ENCODE measurements around the gene MTIF2.
"Not testable (repeated sequence)": the region's sequence is repeated elsewhere in the genome, so short reads cannot be mapped to it uniquely, and the experiment has no call there.

MTIF2 gene

GRCh38 chr2:55242617-55243016 is 26.4 kb downstream of the MTIF2 start:
- DNase-seq (ENCODE audit: low spot score): no peak

- not testable (repeated sequence) for DNase-seq (ENCODE audit: low spot score)
These were observed 27.4 kb downstream of the MTIF2 start for GRCh38 chr2:55241582-55241981.

- DNase-seq (ENCODE audit: low spot score): no peak
These were observed 29.3 kb downstream of the MTIF2 start for GRCh38 chr2:55239656-55240222.

- no peak for DNase-seq (ENCODE audit: low spot score)
These were observed 32.0 kb downstream of the MTIF2 start for GRCh38 chr2:55236992-55237543.

GRCh38 chr2:55235724-55236538 is 33.1 kb downstream of the MTIF2 start:
- DNase-seq (ENCODE audit: low spot score): no peak

GRCh38 chr2:55233658-55233940 is 35.4 kb downstream of the MTIF2 start:
- no peak for DNase-seq (ENCODE audit: low spot score)

GRCh38 chr2:55232863-55233657 is 36.0 kb downstream of the MTIF2 start:
- no peak for DNase-seq (ENCODE audit: low spot score)

GRCh38 chr2:55232084-55232862 is 36.8 kb downstream of the MTIF2 start, which contains the start of the genes CLHC1 and RPS27A:
Gene CLHC1 (minus strand): TSS chr2:55232293. CDS start chr2:55222411, 9,882 bp downstream.
Gene RPS27A (plus strand): TSS chr2:55232688. CDS start chr2:55232825, 137 bp downstream.
- peak; percentile 94 for DNase-seq (ENCODE audit: low spot score)

- DNase-seq (ENCODE audit: low spot score): peak; percentile 40
These were observed 37.4 kb downstream of the MTIF2 start for GRCh38 chr2:55231546-55232083.

- no peak for DNase-seq (ENCODE audit: low spot score)
These were observed 38.5 kb downstream of the MTIF2 start for GRCh38 chr2:55230551-55230950.

GRCh38 chr2:55229221-55229620 is 39.8 kb downstream of the MTIF2 start:
- DNase-seq (ENCODE audit: low spot score): no peak

GRCh38 chr2:55228226-55228563 is 40.8 kb downstream of the MTIF2 start:
- no peak for DNase-seq (ENCODE audit: low spot score)

GRCh38 chr2:55227437-55228225 is 41.4 kb downstream of the MTIF2 start:
- DNase-seq (ENCODE audit: low spot score): not testable (repeated sequence)

GRCh38 chr2:55225481-55226020 is 43.5 kb downstream of the MTIF2 start:
- DNase-seq (ENCODE audit: low spot score): no peak

- DNase-seq (ENCODE audit: low spot score): no peak
These were observed 44.2 kb downstream of the MTIF2 start for GRCh38 chr2:55224761-55225261.

- no peak for DNase-seq (ENCODE audit: low spot score)
These were observed 44.9 kb downstream of the MTIF2 start for GRCh38 chr2:55223958-55224760.

GRCh38 chr2:55213822-55214221 is 55.2 kb downstream of the MTIF2 start:
- DNase-seq (ENCODE audit: low spot score): no peak

- DNase-seq (ENCODE audit: low spot score): no peak
These were observed 64.1 kb downstream of the MTIF2 start for GRCh38 chr2:55204950-55205349.

GRCh38 chr2:55204536-55204935 is 64.5 kb downstream of the MTIF2 start:
- no peak for DNase-seq (ENCODE audit: low spot score)

Measured in LoVo (cell line).